Calu3 (cell line): ENCODE results near the gene MAFF. TPM values are rescaled to one million over a fixed set of nuclear protein-coding genes. Genes with fewer than 3 reads are reported as not detected.

Experiments
- BruUV-seq: library from RNA; stranded (reverse); fragments of 400-500 nt; replicated peaks from 2 replicates; lab custom pipeline; 2021; lab: Mats Ljungman, UMichigan
- CTCF ChIA-PET: fragments of 300-600 bp; sonication (Branson Sonifier 250); formaldehyde crosslinking; loops from one replicate; lab custom pipeline; 2022; ENCODE audit warnings: antibody characterized with exemption; lab: Charles Lee
- DNase-seq: peaks from one replicate; pipeline ENCODE4 v3.0.0; 2022
- H3K27ac Mint-ChIP-seq: one replicate; pipeline ENCODE4 v1.8.0; 2022; ENCODE audit warnings: mixed read lengths; ENCODE audit not compliant: unreplicated experiment
- H3K27me3 Mint-ChIP-seq: one replicate; pipeline ENCODE4 v1.8.0; 2022; ENCODE audit warnings: mixed read lengths; ENCODE audit not compliant: unreplicated experiment
- H3K36me3 Mint-ChIP-seq: one replicate; pipeline ENCODE4 v1.8.0; 2022; ENCODE audit warnings: mild to moderate bottlenecking, moderate library complexity, mixed read lengths; ENCODE audit not compliant: insufficient read depth, unreplicated experiment
- H3K4me1 Mint-ChIP-seq: one replicate; pipeline ENCODE4 v1.8.0; 2022; ENCODE audit warnings: mild to moderate bottlenecking, low read depth, mixed read lengths; ENCODE audit not compliant: unreplicated experiment
- H3K4me3 Mint-ChIP-seq: one replicate; pipeline ENCODE4 v1.8.0; 2022; ENCODE audit warnings: mild to moderate bottlenecking, low read depth, moderate library complexity, mixed read lengths; ENCODE audit not compliant: unreplicated experiment
- H3K9me3 Mint-ChIP-seq: one replicate; pipeline ENCODE4 v1.8.0; 2022; ENCODE audit warnings: low read depth, mixed read lengths; ENCODE audit not compliant: unreplicated experiment
- intact Hi-C: fragments of 100-400 bp; cut with micrococcal nuclease; formaldehyde crosslinking; loops from one replicate; pipeline ENCODE4 v1.10.0; 2022; ENCODE audit not compliant: unreplicated experiment
- total RNA-seq: library from RNA; stranded (reverse); gene quantifications from 2 replicates; pipeline ENCODE4 v1.2.3, GENCODE V29; 2022
- TF ChIP-seq, protein P1 (sequence below): fragments of 200-600 bp; IDR thresholded peaks from one replicate; pipeline ENCODE4 v1.8.0; 2022; ENCODE audit warnings: antibody characterized with exemption; ENCODE audit not compliant: unreplicated experiment

Gene MAFF
- total RNA-seq, 1 experiment from 2014 or later = 62.4 TPM

DNA sequence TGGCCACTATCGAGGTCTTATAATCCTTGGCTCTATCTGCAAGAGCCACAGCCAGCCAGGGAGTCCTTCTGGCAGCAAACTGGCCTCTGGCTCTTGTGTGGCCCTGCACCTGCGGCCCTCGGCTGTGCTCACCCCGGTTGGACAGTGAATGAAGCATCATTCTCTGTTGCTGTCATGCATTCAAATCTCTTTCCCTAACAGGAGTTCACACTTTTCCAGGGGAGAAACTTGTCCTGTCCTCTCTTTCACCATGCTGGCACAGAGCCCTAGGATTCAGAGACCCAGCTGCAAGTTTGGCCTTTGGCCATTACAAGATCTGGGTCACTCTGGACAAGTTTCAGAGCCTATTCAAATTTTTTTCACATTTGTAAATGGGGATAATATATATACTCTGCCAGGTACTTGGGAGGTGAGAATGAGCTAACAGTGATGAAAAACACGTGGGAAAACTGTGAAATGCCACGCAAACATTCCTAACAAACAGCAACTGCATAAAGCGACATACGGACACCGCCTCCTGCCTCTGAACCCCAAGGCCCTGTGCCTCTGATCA, 36.8 kb downstream of the MAFF start:
- BruUV-seq = TSS peak; percentile 36
- no peak for DNase-seq
- Mint-ChIP-seq H3K27me3 (no peaks in the 10 kb centered on the region), H3K4me3 (peak overlapping the region; percentile 43), H3K36me3 (peaks cover 65% of the 10 kb centered on the region), H3K27ac (peak overlapping the region; percentile 92), H3K9me3 (no peaks in the 10 kb centered on the region), H3K4me1 (peaks cover 69% of the 10 kb centered on the region)
- CTCF ChIA-PET = interaction anchor here (0.6 to 1.5 kb wide), 6 partner anchors 10 to 124 kb away, joined by 3 to 14 read pairs (median 4); no protein-coding TSS in a partner anchor
- intact Hi-C loops = loop anchor here (1.0 kb wide), 2 partner anchors 10 to 35 kb away; no protein-coding TSS in a partner anchor
- TF ChIP-seq, protein P1, sequence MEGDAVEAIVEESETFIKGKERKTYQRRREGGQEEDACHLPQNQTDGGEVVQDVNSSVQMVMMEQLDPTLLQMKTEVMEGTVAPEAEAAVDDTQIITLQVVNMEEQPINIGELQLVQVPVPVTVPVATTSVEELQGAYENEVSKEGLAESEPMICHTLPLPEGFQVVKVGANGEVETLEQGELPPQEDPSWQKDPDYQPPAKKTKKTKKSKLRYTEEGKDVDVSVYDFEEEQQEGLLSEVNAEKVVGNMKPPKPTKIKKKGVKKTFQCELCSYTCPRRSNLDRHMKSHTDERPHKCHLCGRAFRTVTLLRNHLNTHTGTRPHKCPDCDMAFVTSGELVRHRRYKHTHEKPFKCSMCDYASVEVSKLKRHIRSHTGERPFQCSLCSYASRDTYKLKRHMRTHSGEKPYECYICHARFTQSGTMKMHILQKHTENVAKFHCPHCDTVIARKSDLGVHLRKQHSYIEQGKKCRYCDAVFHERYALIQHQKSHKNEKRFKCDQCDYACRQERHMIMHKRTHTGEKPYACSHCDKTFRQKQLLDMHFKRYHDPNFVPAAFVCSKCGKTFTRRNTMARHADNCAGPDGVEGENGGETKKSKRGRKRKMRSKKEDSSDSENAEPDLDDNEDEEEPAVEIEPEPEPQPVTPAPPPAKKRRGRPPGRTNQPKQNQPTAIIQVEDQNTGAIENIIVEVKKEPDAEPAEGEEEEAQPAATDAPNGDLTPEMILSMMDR = no peak

DNA sequence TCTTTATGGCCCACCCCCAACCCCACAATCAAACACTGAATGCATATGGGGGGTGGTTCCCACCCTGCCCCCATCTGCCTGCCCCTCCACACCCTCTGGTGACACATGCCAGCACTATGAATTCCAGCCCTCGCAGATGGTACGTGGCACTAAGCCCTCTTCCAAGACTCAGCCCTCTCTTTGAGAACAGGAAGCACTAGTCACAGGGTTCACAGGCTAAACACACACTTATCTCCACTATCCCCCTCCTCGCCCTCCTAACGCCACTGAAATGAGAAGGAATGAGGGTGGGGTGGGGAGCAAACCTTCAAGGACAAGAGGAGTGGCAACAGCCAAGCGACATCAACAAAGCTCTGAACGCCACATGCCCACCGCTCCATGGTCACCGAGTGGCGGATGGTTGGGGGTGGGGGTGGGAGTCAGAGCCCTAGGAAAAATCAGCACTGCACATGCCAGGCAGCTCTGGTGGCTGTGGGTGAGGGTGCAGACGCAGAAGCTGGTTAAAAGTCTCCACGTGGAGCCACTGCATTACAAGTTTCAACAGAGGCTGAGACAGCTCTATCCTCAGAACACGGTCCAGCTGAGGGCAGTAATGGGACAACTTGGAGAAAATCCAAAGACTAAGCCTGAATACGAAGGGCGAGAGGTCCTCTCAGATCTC, 37.4 kb downstream of the MAFF start:
- Mint-ChIP-seq H3K36me3 (peaks cover 70% of the 10 kb centered on the region), H3K27me3 (no peaks in the 10 kb centered on the region), H3K4me3 (peak overlapping the region; percentile 43), H3K9me3 (no peaks in the 10 kb centered on the region), H3K4me1 (peaks cover 73% of the 10 kb centered on the region), H3K27ac (peak overlapping the region; percentile 92)
- BruUV-seq = no TSS peak
- intact Hi-C loops = loop anchor here (1.0 kb wide), 2 partner anchors 11 to 36 kb away; no protein-coding TSS in a partner anchor
- DNase-seq = peak; percentile 70
- CTCF ChIA-PET = interaction anchor here (0.6 to 1.5 kb wide), 7 partner anchors 10 to 124 kb away, joined by 3 to 14 read pairs (median 3); no protein-coding TSS in a partner anchor
- TF ChIP-seq, protein P1 = no peak

DNA sequence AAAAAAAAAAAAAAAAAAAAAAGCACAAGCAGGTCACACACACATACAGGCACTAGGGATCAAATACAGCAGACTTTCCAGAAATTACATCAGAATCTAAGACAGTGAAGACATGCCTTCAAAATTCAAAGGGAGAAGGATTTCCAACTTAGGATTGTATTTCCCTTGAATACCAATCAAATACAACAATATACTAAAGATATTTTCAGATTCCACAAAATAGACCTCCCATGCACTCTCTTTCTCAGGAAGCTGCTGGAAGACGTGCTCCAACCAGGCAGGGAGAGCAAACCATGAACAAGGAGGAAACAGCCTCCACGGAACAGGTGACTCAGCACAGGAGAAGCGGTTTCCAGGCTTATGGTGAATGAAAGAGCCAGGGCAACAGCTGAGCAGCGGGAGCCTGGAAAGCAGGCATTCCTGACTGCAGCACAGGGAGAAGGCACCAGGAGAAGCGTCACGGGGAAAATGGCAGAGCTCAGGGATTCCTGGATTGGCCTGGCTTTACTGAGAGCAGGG, 39.0 kb downstream of the MAFF start:
- no TSS peak for BruUV-seq
- CTCF ChIA-PET = interaction anchor here (1.0 kb wide), 1 partner anchor 12 kb away, joined by 3 read pairs; no protein-coding TSS in a partner anchor
- intact Hi-C loops = no loop called here
- no peaks in the 10 kb centered on the region for H3K27me3 Mint-ChIP-seq
- peak overlapping the region; percentile 43 for H3K4me3 Mint-ChIP-seq
- H3K27ac Mint-ChIP-seq = peak overlapping the region; percentile 92
- peaks cover 65% of the 10 kb centered on the region for H3K36me3 Mint-ChIP-seq
- peak; percentile 74 for DNase-seq
- peaks cover 70% of the 10 kb centered on the region for H3K4me1 Mint-ChIP-seq
- TF ChIP-seq, protein P1 = no peak
- no peaks in the 10 kb centered on the region for H3K9me3 Mint-ChIP-seq

DNA sequence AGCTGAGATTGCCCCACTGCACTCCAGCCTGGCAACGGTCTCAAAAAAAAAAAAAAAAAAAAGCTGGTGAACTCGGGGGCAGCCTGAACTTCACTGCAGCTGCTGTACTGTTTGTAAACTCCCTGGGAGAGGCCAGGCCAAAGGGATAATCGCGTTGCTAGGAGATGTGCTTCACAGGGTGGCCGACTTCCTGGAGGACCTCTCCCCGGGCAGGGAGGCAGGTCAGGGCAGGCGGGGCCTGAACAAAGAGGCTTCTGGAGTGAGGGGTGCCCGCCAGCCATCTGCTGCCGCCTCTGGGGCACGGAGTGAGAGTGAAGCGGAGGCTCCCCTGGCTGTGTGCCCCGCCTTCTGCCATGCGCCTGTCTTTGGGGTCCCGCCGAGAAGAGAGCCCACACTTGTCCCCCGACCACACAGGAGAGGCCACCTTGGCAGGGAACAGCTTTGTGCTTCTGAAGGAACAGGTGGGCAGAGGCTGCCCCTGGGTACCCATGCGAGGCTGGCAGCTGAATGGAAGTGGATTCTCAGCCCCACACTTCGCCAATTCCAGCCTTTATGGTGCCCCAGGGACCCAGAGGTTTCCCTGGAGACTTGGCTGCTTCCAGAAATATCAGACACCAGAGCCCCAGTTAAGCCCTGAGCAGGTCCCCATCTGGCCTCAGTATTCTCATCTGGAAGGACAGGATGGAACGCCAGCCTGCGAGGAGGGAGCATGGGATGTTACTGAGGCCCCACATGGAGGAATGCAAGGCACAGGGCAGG, 41.4 kb downstream of the MAFF start:
- no TSS peak for BruUV-seq
- DNase-seq = peak; percentile 56
- Mint-ChIP-seq H3K9me3 (no peaks in the 10 kb centered on the region), H3K4me3 (no peak overlapping the region), H3K27me3 (no peaks in the 10 kb centered on the region), H3K36me3 (peaks cover 53% of the 10 kb centered on the region), H3K27ac (peak overlapping the region; percentile 63), H3K4me1 (peaks cover 46% of the 10 kb centered on the region)
- intact Hi-C loops = no loop called here
- CTCF ChIA-PET = interaction anchor here (0.6 to 1.5 kb wide), 3 partner anchors 21 to 202 kb away, joined by 3 to 4 read pairs (median 3); no protein-coding TSS in a partner anchor
- TF ChIP-seq, protein P1 = no peak
